NOMO-1 treated with DMSO at 0.1 percent for 48 hours (cell line): Measurements from ENCODE around the gene INAFM2.

Source experiments
- DNase-seq: peaks from one replicate; lab custom pipeline; 2025; ENCODE audit not compliant: unreplicated experiment; lab: John Stamatoyannopoulos, UW

INAFM2 gene

DNA sequence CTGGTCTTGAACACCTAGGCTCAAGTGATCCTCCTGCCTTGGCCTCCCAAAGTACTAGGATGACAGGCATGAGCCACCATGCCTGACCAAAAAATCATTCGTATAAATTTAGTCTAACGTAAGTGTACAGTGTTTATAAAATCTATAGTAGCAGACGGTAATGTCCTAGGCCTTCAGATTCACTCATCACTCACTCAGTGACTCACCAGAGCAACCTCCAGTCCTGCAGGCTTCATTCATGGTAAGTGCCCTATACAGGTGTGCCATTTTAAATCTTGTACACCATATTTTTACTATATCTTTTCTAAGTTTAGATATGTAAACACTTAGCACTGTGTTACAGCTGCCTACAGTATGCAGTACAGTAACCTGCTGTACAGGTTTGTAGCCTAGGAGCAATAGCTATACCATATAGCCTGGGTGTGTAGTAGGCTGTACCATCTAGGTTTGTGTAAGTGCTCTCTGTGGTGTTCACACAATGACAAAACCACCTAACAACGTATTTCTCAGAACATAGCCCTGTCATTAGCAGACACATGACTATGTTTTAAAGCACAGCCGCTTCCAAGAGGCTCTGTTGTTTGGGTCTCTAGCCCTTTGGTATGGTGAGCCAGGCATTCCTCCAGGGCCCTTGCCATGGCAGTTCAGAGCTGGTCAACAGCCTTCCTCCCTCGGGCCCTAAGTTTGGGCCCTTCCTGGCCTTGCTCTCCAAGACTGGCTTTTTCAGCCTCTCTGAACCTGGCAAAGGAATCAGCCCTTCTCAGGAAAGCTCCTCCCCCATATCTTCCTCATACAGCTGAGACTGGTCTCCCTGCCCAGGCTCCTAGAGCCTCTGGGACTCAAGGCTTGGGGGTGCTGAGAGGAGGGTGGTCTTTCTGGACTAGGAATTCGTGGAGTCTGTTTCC lies 19.2 kb downstream of the INAFM2 start:
- DNase-seq, result no peak

DNA sequence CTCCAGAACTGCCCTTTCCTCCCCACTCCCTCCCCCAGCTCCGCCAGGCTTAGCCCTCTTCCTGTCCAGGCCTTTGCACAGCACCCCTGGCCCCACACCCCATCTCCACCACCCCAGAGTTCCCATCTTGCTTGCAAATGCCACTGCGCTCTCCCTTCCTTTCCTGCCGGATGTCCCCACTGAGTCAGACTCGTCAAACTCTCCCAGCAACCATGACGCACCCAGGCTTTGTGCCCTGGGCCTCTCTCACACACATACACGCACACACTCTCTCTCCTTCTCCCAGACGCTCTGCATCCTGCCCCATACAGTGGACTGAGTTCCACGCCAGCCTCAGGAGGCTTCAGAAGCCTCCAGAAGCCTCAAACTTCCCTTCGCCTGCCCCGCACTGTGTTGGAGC lies 20.0 kb downstream of the INAFM2 start:
- no peak for DNase-seq

DNA sequence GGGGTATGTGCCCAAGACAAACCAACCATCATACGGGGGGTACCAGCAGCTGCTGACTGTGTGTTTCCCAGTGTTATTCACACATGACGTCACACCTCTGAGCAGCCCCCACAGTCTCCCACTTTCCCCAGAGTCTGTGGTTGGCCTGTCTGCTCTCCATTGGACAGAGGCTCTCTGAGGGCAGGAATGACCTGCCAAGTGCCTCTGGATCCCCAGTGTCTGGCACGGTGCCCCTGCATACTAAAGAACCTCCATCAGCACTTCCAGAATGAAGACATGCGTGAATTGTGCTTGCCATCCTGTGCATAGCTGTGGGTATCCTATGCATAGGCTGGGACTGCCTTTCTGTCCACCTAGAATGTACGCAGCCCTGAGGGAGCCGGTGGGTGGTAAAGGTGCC lies 20.7 kb downstream of the INAFM2 start:
- no peak for DNase-seq

DNA sequence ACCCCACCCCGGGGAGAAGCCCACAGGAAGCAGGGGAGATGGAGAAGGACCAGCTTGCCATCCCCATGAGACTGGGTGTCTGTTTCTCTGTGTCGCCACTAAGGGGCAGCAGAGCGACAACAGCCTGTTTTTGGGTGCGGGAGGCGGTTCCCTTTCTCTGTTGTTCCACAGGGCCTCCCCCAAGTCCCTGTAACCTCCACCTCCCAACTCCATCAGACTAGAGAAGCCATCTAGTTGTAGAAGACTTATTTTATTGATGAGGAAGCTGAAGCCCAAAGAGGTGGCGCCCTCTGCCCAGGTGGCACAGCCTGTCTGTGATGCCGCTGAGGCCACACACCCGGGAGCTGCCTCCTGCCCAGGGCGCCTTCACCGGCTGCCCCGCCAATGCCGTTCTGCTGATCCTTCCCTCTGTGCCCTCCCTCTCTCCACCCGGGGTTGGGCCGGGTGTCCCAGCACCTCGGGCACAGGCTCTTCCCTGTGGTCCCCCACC lies 21.2 kb downstream of the INAFM2 start:
- DNase-seq, result peak; percentile 54

DNA sequence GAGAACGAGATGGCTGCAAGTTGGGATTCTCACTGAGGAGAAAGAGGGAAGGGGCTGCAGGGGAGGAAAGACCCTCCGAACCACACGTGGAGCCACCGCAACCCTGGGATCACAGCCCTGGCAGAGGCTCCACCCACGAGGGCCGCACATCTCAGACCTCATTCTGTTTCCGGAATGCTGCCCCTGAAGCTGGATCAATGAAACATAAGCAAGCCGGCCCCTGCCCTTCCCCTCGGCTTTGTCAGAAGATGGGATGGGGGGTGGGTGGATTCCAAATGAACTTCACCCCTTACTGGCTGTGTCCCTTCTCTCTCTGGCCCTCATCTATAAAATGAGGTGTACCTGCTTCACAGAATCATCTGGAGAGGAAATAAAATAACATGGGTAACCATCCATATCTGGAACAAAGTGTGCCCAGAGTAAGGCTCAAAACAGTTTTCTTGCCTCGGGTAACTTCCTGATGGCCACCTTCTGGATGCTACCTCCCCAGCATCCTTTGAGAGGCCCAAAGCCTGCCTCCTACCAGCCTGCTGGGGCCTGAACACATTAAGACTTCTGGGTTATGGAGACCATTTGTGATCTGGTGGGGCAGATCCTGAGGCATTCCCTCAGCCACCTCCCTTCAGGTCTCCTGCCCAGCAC lies 21.9 kb downstream of the INAFM2 start:
- DNase-seq, result no peak

DNA sequence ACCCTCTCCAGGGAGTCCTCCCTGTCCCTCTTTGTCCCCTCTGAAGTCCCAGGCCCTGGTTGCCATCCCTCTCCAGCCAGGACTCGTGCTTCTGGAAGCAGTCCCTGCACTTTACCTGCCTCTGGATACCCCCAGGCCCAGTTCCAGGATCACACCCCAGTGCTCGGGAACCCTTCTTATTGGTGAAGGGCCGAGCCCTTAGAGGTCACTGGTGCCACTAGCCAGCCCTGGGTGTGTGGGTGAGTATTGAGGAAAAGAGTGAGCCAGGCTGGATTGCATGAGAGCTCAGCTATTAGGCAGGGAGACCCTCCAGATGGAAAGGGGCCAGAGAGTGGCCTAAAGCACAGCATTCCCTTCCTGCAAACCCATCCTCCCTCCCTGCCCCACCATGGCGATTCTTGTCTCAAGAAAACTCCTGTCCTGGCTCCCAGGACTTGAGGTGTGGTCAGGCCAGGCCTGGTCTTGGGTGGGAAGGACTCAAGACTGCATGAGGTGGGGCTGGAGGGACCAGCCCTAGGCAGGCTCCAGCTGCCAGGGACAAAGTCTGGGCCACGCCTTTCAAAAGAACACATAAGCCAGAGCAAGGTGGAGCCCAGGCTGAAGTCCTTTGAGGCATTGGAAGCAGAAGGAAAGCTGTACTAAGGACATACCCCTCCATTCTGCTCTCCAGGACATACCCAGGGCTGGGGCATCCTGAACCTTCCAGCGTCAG lies 22.5 kb downstream of the INAFM2 start:
- no peak for DNase-seq

DNA sequence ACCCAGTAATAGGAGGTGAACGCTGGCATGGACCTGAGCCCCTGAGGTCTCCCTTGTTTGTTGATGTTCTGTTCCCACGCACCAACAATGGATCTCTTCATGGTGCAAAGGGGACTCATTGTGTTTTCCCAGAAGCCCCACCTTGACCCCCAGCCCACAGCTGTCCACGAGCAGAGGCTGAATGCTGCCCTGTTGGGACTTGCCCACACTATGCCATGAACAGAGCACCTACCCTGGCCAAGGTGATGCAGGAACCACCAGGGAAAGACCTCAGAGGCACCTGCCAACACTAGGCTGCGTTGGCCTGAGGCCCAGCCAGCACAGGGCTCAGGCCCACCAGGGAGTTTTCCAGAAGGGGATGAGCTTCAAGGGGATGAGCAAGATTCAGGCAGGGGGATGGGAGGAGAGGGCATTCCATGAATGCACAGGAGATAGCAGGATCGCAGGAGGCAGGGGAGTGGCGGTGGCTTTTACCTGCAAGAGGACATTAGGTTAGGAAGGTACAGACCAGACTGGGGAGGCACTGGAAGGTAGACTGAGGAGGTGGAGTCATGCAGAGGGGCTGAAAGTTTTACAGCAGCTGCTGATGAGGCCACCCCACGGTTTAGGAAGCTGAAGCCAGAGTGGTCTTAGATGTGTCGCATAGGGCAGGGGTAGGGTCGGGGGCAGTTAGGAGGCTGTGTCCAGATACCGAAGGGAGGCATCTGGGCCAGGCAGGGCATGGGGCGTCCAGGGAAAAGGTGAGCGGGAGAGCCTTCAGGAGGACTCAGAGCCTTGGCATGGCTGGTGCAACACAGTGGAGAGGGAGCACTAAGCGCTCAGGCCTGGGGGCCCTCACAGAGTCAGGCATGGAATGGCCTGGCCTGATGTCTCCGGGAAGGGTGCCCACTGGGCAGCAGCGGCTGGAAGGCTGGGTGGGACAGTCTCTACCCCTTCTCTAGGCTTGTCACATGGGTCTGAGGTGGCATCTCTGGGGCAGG lies 23.4 kb downstream of the INAFM2 start:
- DNase-seq, result no peak

DNA sequence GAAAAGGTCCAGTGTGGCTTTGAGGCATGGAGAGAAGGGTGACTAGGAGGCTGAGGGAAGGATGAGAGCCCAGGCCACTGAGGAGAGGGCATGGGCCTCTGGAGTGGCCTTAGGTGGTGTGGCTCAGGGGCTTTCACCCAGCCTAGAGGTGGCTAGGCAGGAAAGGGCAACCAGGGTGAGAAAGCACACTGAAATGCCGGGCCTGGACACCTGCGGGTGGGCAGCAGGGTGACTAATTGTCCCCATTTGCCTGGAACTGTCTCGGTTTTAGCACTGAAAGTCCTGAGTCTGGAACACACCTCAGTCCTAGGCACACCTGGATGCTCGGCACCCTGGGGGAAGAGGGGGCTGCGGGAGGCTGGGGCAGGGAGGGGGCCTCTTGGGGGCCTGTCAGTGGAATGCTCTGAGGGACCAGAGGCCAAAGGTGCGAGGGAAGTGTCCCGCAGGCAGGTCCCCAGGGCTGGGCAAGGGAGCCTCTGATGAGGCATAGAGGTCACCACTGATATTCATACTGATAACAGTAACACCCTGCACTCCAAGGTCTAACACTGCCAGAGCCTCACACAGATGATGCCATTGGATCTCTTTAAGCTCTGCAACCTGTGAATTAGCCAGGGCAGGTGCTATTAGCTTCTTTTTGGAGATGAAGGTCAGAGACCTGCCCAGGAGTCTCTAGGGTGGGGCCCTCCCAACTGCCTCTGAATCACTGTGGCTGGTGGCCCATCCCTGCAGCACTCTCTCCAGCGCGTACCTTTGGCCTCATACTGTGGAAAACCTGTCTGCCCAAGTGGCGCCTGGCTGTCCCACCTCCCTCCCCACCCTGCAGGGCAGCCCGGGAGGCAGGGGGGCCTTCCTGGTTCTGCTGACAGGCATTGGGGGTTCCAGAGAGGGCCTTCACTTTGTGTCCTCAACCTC lies 24.3 kb downstream of the INAFM2 start:
- no peak for DNase-seq

DNA sequence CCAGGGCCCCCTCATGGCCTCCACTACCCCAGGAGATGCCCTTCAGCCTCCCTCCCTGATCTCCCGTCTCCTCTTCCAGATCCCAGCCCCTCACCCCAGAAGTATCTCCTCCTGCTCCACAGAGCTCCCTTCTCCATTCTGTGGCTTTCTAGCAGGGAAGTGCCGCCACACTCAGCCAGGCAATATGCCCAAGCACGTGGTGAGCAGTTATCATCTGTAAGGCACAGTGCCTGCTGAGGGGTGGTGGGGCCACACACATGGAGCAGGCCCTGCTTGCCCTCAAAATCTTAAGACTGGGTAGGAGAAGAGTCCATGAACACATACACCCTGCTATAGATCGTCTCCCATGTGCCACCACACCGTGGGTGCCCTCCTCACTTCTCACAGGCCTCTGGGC lies 25.0 kb downstream of the INAFM2 start:
- no peak for DNase-seq

DNA sequence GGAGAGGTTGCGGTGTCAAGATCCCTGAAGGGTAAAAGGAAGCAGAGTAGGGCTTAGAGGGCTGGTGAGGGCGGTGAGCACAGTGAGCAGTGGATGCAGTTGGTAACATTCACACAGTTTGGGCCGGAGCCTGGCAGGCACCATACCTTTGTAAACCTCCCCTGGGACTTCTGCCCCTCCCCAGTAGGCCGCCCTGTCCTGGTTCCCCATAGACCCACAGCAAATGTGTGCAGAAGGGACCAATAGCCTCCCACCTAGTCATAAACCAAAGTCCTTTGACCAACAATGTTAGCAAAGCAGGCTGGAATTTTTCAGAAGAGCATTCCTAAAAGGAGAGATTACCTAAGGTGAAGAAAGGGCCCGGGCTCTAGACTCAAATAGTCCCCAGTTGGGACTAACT lies 25.7 kb downstream of the INAFM2 start:
- DNase-seq, result no peak

DNA sequence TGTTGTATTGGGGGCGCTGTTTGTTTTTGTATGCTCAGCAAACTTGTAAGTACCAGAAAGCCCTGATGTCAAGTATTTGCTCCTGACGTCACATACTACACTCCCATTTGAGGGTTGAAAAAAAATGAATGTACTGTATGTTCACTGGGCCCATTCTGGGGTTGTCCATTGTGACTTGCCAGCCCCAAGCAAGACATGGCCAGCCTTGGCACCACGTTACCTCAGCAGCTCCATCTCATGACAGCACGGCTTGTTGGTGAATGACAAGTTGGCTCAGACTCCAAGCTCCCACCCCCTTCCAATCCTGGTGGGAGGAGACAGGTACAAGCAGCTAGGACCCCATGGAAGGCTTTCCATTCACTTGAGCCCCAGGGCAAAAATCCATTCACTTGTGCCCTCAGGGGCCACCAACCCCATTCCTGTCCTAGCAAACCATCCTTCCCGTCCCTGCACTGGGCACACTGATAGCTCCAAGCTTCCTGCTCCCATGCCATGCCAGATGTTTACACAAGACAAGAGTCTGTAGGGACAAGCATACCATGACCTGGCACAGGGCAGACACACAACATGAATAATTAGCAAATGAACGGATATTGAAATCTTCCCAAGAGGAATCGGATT lies 28.9 kb downstream of the INAFM2 start:
- DNase-seq, result no peak

DNA sequence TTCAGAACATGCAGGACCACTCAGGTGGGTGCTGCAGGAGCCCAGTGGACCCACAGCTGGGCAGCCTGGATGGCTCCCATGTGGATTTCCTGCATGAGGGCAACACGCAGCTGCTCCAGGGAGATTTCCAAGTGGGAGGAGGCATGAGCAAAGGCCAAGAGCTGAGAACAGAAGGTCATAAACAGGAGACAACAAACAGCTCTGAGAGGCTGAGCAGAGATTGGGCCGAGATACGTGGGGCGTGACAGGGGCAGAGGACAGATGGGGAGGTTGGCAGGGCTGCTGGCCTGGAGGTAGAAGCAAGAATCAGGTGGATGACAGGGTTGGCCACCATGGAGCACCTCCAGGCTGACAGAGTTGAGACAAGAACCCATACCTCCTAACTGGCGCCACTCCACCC lies 30.2 kb downstream of the INAFM2 start:
- DNase-seq, result no peak

DNA sequence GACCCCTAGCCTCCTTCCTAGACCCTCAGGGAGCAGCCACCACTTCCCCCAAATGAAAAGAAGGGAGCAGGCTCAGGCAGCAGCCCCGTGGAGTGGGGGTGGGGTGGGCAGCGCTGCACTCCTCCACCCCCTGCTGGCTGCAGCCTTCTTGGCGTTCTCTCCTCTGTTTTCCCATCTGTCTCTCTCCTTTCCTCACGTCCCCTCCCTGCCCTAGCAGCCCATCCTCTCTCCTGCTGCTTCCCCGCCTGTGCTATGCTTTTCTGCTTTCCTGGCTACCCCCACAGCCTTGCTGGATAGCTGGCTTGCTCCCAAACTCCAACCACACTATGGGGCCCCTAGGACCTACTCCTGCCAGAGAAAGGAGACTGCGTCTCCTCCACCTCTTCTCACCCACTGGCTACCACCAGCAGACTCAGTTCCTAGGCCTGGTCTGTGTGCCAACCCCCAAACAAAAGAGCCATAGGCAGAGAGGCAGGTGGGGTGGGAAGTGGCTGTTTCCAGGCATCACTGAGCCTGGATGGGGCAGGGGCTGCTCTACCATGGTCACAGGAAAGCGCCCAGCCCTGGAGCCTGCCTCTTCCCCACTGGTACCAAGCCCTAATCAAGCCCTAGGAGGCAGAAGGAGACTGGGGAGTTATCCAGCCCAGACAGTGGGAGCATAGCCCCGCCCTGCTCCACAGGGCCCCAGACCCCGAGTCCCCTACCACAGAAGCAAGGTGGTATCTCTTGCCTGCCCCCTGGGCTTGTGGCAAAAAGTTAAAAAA lies 31.1 kb downstream of the INAFM2 start:
- DNase-seq, result no peak

DNA sequence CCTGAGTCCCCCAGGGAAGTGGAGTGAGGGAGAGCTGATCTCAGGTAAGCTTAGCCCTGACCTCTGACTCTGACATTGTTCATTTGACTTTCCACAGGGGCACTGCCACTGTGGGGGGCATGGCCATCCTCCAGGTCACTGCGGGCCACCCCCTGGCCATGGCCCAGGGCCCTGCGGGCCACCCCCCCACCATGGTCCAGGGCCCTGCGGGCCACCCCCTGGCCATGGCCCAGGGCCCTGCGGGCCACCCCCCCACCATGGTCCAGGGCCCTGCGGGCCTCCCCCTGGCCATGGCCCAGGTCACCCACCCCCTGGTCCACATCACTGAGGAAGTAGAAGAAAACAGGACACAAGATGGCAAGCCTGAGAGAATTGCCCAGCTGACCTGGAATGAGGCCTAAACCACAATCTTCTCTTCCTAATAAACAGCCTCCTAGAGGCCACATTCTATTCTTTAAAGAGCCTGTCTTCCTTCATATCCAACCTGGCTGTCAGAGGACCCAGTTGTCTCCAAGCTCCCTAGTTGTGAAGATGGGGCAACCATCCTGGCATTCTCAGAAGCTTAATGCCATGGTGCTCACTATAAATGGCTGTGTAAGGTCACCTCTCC lies 32.6 kb downstream of the INAFM2 start:
- DNase-seq, result no peak

DNA sequence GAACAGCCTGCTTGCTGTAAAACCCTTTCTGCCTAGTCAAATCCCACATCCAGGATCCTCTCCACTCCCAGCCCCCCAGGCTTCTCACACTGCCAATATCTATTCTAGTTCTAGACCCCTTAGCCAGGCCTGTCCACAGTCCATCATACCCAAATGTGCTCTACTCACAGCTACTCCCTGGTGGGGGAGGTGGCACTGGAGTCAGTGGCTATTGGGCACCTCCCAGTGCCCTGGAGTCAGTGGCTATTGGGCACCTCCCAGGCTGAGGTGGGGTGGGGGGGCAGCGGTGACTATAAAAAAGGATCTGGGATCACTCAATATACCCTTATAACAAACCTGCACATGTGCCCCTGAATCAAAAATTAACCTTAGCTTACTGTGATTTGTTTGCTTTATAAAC lies 33.8 kb downstream of the INAFM2 start:
- DNase-seq, result no peak

DNA sequence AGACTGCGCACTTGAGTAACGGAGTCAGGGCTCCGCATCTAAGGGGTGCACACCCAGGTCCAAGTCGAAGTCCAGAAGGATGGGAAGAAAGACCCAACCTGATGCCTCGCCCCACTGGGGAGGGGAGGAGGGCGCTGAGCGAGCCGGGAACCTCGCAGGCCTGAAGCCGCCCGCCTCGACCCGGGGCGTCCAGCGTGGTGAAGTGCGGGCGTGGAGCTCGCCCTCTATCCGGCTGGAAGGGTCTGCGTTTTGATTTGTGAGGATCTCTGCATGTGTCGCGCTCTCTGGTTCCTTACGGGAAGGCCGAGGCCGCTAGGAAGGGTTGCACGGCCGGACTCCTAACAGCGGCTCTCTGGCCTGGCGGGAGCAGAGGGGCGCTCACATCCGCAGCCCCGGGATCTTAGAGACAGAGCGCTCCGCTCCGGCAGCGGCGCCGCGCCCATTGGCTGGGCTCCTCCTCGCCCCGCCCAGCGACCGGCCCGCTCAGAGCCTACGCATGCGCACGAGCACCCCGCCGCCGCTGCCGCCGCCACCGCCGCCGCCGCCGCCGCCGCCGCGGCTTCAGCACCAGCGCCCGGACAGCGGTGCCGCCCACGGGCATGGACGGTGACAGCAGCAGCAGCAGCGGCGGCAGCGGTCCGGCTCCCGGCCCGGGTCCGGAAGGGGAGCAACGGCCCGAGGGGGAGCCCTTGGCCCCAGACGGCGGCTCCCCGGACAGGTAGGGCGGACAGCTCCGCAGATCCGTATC lies 34.4 kb downstream of the INAFM2 start, which contains the start of gene DISP2:
Gene DISP2, plus strand, starts transcription at position 497 of the 748 bp plus-strand sequence. Its CDS starts 103 bp downstream, at position 600.
- peak; percentile 70 for DNase-seq
